ENCODE measurements around the gene PC. TPM values are rescaled to one million over a fixed set of nuclear protein-coding genes. Genes with fewer than 3 reads are reported as not detected.

PC gene
- total and polyA plus RNA-seq, 9 donors = 4.2 to 27.5 (median 14.7) TPM

Small RNA genes within 50 kb of the gene (microRNA-seq; reads per million reads assigned to microRNA genes)
- 0 reads per million in 3 donors for gene MIR3163

Small RNA genes within 50 kb of the gene (small RNA-seq; reads per million reads assigned to genes)
- not detected for gene MIR3163
- not detected for gene RNU7-23P

Other genes with a start within 250 kb of the PC start
- gene SPTBN2, start 229.2 kb downstream of the PC start, total RNA-seq = 10 to 100 TPM in 3 of 7 donors, 1 to 10 TPM in 4; 1.5 to 26.9 (median 8.8) TPM
- gene SPTBN2, start 229.2 kb downstream of the PC start, polyA plus RNA-seq = 1 to 10 TPM; 1.4 to 1.9 TPM
- gene RCE1, start 114.9 kb downstream of the PC start, total RNA-seq = 10 to 100 TPM; 13.8 to 31.1 (median 18.2) TPM
- 10 to 100 TPM in 1 of 2 donors, 1 to 10 TPM in 1; 7.0 to 14.6 TPM for gene RCE1, start 114.9 kb downstream of the PC start, polyA plus RNA-seq
- 10 to 100 TPM in 4 of 7 donors, 1 to 10 TPM in 3; 1.3 to 18.1 (median 10.6) TPM for gene LRFN4, start 101.3 kb downstream of the PC start, total RNA-seq
- 1 to 10 TPM in 1 of 2 donors, not detected in 1; 7.9 TPM for gene LRFN4, start 101.3 kb downstream of the PC start, polyA plus RNA-seq
- 1 to 10 TPM in 1 of 7 donors, not detected in 6; 2.6 TPM for gene C11orf86, start 16.9 kb upstream of the PC start, total RNA-seq
- not detected for gene C11orf86, start 16.9 kb upstream of the PC start, polyA plus RNA-seq
- gene SYT12, start 64.8 kb upstream of the PC start, total RNA-seq = 1 to 10 TPM in 3 of 7 donors, under 1 TPM in 2, not detected in 2; 0.12 to 6.0 (median 1.2) TPM
- under 1 TPM; 0.05 to 0.10 TPM for gene SYT12, start 64.8 kb upstream of the PC start, polyA plus RNA-seq
- 10 to 100 TPM in 5 of 7 donors, 1 to 10 TPM in 2; 8.7 to 24.9 (median 12.8) TPM for gene RHOD, start 98.5 kb upstream of the PC start, total RNA-seq
- 10 to 100 TPM in 1 of 2 donors, 1 to 10 TPM in 1; 5.5 to 16.1 TPM for gene RHOD, start 98.5 kb upstream of the PC start, polyA plus RNA-seq
- 10 to 100 TPM; 33.5 to 76.9 (median 59.9) TPM for gene KDM2A, start 160.9 kb upstream of the PC start, total RNA-seq
- gene KDM2A, start 160.9 kb upstream of the PC start, polyA plus RNA-seq = 10 to 100 TPM; 34.1 to 53.0 TPM

All from ovary (tissue), 9 donors.